Adrenal gland (tissue), 12 donors: Measurements from ENCODE around the gene ITIH6. TPM values are rescaled to one million over a fixed set of nuclear protein-coding genes. Genes with fewer than 3 reads are reported as not detected.

Source experiments
- DNase-seq, 7 donors: peaks; one replicate each; pipeline ENCODE4 v3.0.0-alpha.2; 2019 to 2020
- H3K27ac ChIP-seq, 5 donors: fragments of 200-600 bp; sonication (generic) in 4 of 5; 1 replicate in 3 of 5; 2 replicates in 2 of 5; pipeline versions ENCODE4 v1.5.1 to v1.8.0; 2016 to 2020; ENCODE audit warnings: mild to moderate bottlenecking in 1 of 5
- H3K27me3 ChIP-seq: fragments of 200-600 bp; 2 replicates; pipeline ENCODE4 v1.8.0; 2021
- H3K36me3 ChIP-seq, 2 donors: fragments of 200-600 bp; replicated peaks in 1 of 2; 1 replicate in 1 of 2; 2 replicates in 1 of 2; pipeline versions ENCODE4 v1.5.1 to v1.8.0; 2018 to 2022
- H3K4me1 ChIP-seq, 2 donors: fragments of 200-600 bp; replicated peaks in 1 of 2; 1 replicate in 1 of 2; 2 replicates in 1 of 2; pipeline versions ENCODE4 v1.5.1 to v1.8.0; 2018 to 2021
- H3K4me3 ChIP-seq, 4 donors: fragments of 200-600 bp; sonication (generic) in 3 of 4; one replicate each; pipeline ENCODE4 v1.5.1; 2016 to 2018
- H3K9me3 ChIP-seq, 3 donors: fragments of 200-600 bp; sonication (generic) in 1 of 3; replicated peaks in 1 of 3; 1 replicate in 2 of 3; 2 replicates in 1 of 3; pipeline versions ENCODE4 v1.5.1 to v1.8.0; 2016 to 2021
- CTCF ChIP-seq, 6 experiments: fragments of 450-650 bp in 4 of 6; fragments of 200-600 bp in 2 of 6; sonication (generic) in 1 of 6; IDR thresholded peaks; 1 replicate in 5 of 6; 2 replicates in 1 of 6; pipeline versions ENCODE4 v1.5.1 to v1.8.0; 2016 to 2021; ENCODE audit warnings: antibody characterized with exemption in 6 of 6, mild to moderate bottlenecking in 2 of 6, moderate library complexity in 1 of 6
- POLR2A ChIP-seq, 2 donors: fragments of 450-650 bp; IDR thresholded peaks; one replicate each; pipeline ENCODE4 v1.6.1; 2017; ENCODE audit warnings: antibody characterized with exemption in 2 of 2, mild to moderate bottlenecking in 2 of 2, moderate library complexity in 1 of 2
- WGBS, 4 donors: extraction: QIAGEN DNeasy Blood & Tissue Kit in 2 of 4; methylation state at CpG; one replicate each; pipeline versions ENCODE4 v1.1.5 to v1.1.7; 2013 to 2017; 5-methylcytosine and 5-hydroxymethylcytosine counted together
- intact Hi-C, 2 donors: fragments of 100-400 bp; cut with DNase I; formaldehyde crosslinking; loops; one replicate each; pipeline versions ENCODE4 v1.14.1 to v1.15.0; 2022 to 2023
- polyA plus RNA-seq, 3 donors: library from polyadenylated mRNA; stranded (reverse); fragments of 200-250 nt in 2 of 3; fragments of 350-450 nt in 1 of 3; fragmentation: Illumina TruSeq in 1 of 3; extraction: RNeasy Lipid Tissue Mini Kit (QIAGEN cat#74804) in 1 of 3; gene quantifications; one replicate each; pipeline ENCODE4 v1.2.3, GENCODE V29; 2013 to 2014
- small RNA-seq, 2 donors: library from RNA; depleted of rRNA; stranded (forward); fragments of <200 nt; gene quantifications; one replicate each; pipeline ENCODE3, GENCODE V24; 2016
- total RNA-seq, 9 donors: library from RNA; depleted of rRNA in 4 of 9; stranded (reverse); fragments of >200 nt in 4 of 9; fragments of 120-200 nt in 1 of 9; fragmentation: NEBNext Ultra II Directional in 1 of 9; extraction: Animal tissue kit (Norgen Biotek cat#: 25700) in 1 of 9; gene quantifications; one replicate each; pipeline versions ENCODE4 v1.1.0 to v1.2.4, GENCODE V29; 2013 to 2023
- donor health status: healthy with polysubstance abuse.
- donor health status: Bipolar disorder and iron deficiency.
- donor health status: DM: yes; HTN: yes; CAD: no.
- donor health status: DM: no; HTN: no; CAD: no.
- donor health status: DM: no; HTN: no; CAD: no.
- donor health status: DM: yes; HTN: yes; CAD: no.

The ITIH6 gene
- total and polyA plus RNA-seq, 12 donors: under 0.01 TPM; not detected in 11

- H3K27me3 ChIP-seq: no peaks in the 10 kb centered on the region
- WGBS, 4 donors: 52 to 69% (median 53%) methylated on average over 2 of the region's 2 CpGs
- H3K9me3 ChIP-seq: no peaks in the 10 kb centered on the region
- TF ChIP-seq CTCF (IDR thresholded peaks at IDR 0.05): no peak
- no peak for TF ChIP-seq POLR2A (IDR thresholded peaks at IDR 0.05)
- no peak overlapping the region for H3K4me3 ChIP-seq
- no peak for DNase-seq
- H3K27ac ChIP-seq: no peak overlapping the region
- intact Hi-C loops: no loop called here
- H3K4me1 ChIP-seq: no peaks in the 10 kb centered on the region
- no peaks in the 10 kb centered on the region for H3K36me3 ChIP-seq
Measured at GRCh38 chrX:54708404-54708803, 89.7 kb downstream of the ITIH6 start.

Small RNAs within 50 kb of the gene (small RNA-seq; reads per million reads assigned to genes)
- gene AL049732.1: 0 reads per million in 2 donors
- gene SNORA11: 11.2 to 23.2 reads per million in 2 donors

Other genes starting within 250 kb of the ITIH6 start
- gene MAGED2, start 9.5 kb upstream of the ITIH6 start, total RNA-seq: 100 to 1,000 TPM; 144 to 539 (median 245) TPM
- gene MAGED2, start 9.5 kb upstream of the ITIH6 start, polyA plus RNA-seq: 100 to 1,000 TPM; 121 to 162 (median 129) TPM
- gene TRO, start 122.6 kb upstream of the ITIH6 start, total RNA-seq: 10 to 100 TPM in 1 of 9 donors, 1 to 10 TPM in 8; 1.3 to 56.6 (median 4.8) TPM
- gene TRO, start 122.6 kb upstream of the ITIH6 start, polyA plus RNA-seq: 10 to 100 TPM in 2 of 3 donors, 1 to 10 TPM in 1; 6.6 to 21.1 (median 17.0) TPM
- under 1 TPM in 6 of 9 donors, not detected in 3; 0.25 to 0.94 (median 0.40) TPM for gene PFKFB1, start 195.9 kb upstream of the ITIH6 start, total RNA-seq
- gene PFKFB1, start 195.9 kb upstream of the ITIH6 start, polyA plus RNA-seq: 1 to 10 TPM in 2 of 3 donors, under 1 TPM in 1; 0.38 to 4.1 (median 1.7) TPM
- gene APEX2, start 202.1 kb upstream of the ITIH6 start, total RNA-seq: 10 to 100 TPM in 8 of 9 donors, 1 to 10 TPM in 1; 6.3 to 16.8 (median 14.6) TPM
- 10 to 100 TPM in 1 of 3 donors, 1 to 10 TPM in 2; 7.1 to 16.2 (median 7.2) TPM for gene APEX2, start 202.1 kb upstream of the ITIH6 start, polyA plus RNA-seq
- gene ALAS2, start 232.7 kb upstream of the ITIH6 start, total RNA-seq: 10 to 100 TPM in 1 of 9 donors, 1 to 10 TPM in 2, not detected in 6; 1.3 to 49.1 (median 3.7) TPM
- under 1 TPM in 1 of 3 donors, not detected in 2; 0.07 TPM for gene ALAS2, start 232.7 kb upstream of the ITIH6 start, polyA plus RNA-seq